Fibroblast of gingiva (primary cell): ENCODE results near the gene ANAPC2.

Source experiments
- DNase-seq: peaks from one replicate; pipeline ENCODE4 v3.0.0-alpha.2; 2011; ENCODE audit warnings: low read depth

ANAPC2 gene

GRCh38 chr9:137161558-137162486 lies 26.5 kb downstream of the ANAPC2 start:
- no peak for DNase-seq

- DNase-seq = no peak
Observed at GRCh38 chr9:137160716-137161557, 27.4 kb downstream of the ANAPC2 start.

GRCh38 chr9:137160054-137160425 lies 28.3 kb downstream of the ANAPC2 start:
- no peak for DNase-seq

- no peak for DNase-seq
Observed at GRCh38 chr9:137159105-137160053, 29.0 kb downstream of the ANAPC2 start.

GRCh38 chr9:137158625-137159024 lies 29.7 kb downstream of the ANAPC2 start:
- no peak for DNase-seq

- no peak for DNase-seq
Observed at GRCh38 chr9:137157618-137158415, 30.5 kb downstream of the ANAPC2 start.

- DNase-seq = no peak
Observed at GRCh38 chr9:137156567-137157375, 31.6 kb downstream of the ANAPC2 start.

GRCh38 chr9:137152844-137153405 lies 35.4 kb downstream of the ANAPC2 start:
- no peak for DNase-seq

GRCh38 chr9:137150617-137151457 lies 37.5 kb downstream of the ANAPC2 start:
- DNase-seq = no peak

GRCh38 chr9:137149942-137150616 lies 38.3 kb downstream of the ANAPC2 start:
- DNase-seq = no peak

- no peak for DNase-seq
Observed at GRCh38 chr9:137149363-137149762, 39.0 kb downstream of the ANAPC2 start.

GRCh38 chr9:137148661-137149060 lies 39.7 kb downstream of the ANAPC2 start:
- no peak for DNase-seq

GRCh38 chr9:137148242-137148641 lies 40.1 kb downstream of the ANAPC2 start:
- DNase-seq = no peak

- no peak for DNase-seq
Observed at GRCh38 chr9:137147793-137148160, 40.6 kb downstream of the ANAPC2 start.

GRCh38 chr9:137147091-137147792 lies 41.1 kb downstream of the ANAPC2 start:
- no peak for DNase-seq

- no peak for DNase-seq
Observed at GRCh38 chr9:137146527-137146918, 41.8 kb downstream of the ANAPC2 start.

- no peak for DNase-seq
Observed at GRCh38 chr9:137145731-137146526, 42.4 kb downstream of the ANAPC2 start.
